GM21576 (cell line): ENCODE data around the gene IKBKG.
"Not testable (repeated sequence)": the region's sequence is repeated elsewhere in the genome, so short reads cannot be mapped to it uniquely, and the experiment has no call there.

Source experiments
- ATAC-seq: cut with Tn5 transposase; IDR thresholded peaks from one replicate; pipeline ENCODE4 v1.9.1; 2021; ENCODE audit warnings: mild to moderate bottlenecking, moderate library complexity; ENCODE audit not compliant: unreplicated experiment

The IKBKG gene

DNA sequence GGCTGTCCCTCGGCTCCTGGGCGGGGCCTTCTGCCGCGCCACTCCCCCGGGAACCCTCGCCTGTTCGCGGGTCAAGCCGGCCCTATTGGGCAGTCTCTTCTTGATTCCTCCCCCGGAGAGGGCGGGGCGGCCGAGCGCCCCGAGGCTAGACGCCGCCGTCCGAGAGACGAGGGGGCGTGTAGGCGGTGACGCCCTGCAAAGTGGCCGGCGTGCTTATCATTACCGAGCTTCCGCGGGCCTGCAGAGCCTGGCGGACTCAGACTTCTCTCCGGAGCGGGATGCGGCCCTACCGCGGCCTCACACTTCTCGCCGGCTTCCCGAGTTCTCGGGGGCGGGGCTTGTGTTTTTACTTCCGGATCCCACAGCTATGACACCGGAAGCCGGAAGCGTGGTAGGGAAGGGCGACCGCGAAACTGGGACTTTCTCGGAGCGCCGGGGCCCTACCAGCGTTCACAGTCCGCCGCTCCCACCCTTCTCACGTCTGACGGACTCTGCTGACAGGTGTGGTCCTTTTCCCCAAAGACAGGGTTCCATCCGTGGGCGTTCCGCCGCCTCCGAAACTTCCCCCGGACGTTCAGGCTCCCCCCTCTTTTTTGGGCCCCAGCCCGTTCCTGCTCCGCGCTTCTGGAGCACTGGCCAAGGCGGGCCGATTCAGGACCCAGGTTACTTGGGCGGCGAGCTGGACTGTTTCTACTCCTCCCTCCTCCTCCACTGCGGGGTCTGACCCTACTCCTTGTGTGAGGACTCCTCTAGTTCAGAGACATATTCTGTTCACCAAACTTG, at the start of gene IKBKG:
Gene IKBKG (plus strand): TSS at position 376 of the 783 bp plus-strand sequence. CDS start 4,383 bp downstream, outside the sequence.
- ATAC-seq, result peak; percentile 77

GRCh38 chrX:154501423-154501822, 46.0 kb upstream of the IKBKG start:
- not testable (repeated sequence) for ATAC-seq

DNA sequence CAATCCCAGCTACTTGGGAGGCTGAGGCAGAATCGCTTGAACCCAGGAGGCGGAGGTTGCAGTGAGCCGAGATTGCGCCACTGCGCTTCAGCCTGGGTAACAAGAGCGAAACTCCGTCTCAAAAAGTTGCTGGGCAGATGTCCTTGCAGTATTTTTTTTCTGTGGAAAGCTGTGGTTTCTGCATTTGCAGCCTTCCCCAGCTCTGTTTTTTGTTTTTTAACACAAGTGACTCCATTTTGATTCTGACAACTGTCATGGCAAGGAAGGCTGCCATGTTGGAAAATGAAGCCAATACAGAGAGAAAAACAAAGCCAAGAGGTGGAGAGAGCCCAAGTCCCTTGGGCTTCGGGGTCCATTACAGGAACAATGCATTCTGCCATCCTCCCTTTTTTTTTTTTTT, 45.3 kb upstream of the IKBKG start:
- ATAC-seq, result no peak

DNA sequence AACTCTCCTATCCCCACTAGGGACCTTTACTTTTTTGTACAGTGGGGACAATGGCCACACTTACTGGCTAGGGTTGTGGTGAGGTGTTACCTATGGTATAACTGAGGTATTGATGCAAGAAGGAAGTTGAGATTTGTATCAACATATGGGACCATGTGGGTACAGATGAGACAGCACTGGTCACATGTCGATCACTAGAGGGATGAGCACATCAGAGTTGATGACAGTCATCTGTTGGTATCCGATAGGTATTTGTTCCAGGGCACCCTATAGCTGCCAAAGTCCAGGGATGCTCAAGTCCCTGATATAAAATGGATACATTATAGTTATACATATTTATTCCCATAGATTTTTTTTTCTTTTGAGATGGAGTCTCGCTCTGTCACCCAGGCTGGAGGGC, 44.4 kb upstream of the IKBKG start:
- no peak for ATAC-seq

DNA sequence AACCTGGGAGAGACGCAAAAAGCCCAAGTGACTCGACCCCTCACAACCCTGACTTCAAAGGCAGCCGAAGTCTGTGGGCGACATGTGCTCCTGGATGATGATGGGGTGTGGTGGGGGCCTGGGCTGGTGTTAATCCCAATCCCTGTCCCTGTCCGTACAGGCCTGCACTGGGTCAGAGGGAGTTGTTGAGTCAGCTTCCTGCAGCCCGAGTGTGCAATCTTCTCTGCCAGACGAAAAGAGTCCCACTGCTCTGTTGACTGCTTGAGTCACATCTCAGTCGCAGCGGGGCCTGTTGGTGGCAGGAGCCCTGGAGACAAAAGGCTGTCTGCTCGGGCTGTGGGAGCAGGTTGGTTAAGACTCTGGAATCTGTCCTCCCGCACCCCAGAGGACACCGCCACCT, 41.7 kb upstream of the IKBKG start:
- ATAC-seq, result no peak

DNA sequence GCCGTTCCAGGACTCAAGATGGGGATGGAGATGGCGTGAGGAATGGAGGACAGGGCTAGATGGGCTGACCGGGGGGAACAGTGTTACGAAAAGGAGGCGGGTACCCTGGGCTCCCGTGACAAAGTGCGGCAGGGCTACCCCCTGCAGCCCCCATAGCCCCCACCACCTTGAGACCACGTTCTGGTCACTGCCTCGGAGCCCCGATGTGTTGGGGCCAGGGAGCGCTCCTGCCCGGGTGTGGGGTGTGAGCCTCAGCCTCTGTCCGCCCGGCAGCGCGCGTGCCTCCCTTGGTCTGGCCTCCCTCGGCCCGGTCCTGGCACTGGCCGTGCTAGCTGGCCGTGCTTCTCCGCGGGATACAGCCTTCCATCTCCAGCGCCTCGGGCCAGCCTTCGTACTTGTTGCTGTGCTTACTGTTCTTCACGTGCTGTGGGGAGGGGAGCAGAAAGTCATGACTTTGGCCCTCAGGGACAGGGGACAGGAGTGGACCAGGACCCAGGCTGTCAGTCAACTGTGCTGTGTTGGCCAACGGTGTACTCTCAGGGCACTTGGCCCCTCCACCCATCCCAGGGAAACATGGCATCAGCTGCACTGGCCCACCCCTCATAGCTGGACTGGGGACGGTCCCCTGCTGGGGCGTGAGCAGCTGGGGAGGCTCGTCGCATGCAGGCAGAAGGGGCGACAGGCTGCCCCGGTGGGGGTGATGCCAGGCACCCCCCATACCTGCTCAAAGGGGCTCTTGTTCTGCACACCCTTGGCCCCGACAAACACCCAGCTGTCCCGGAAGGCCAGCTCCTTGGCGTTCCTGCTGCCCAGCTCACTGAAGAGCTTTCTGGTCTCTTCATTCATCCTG, 40.7 kb upstream of the IKBKG start:
- no peak for ATAC-seq

DNA sequence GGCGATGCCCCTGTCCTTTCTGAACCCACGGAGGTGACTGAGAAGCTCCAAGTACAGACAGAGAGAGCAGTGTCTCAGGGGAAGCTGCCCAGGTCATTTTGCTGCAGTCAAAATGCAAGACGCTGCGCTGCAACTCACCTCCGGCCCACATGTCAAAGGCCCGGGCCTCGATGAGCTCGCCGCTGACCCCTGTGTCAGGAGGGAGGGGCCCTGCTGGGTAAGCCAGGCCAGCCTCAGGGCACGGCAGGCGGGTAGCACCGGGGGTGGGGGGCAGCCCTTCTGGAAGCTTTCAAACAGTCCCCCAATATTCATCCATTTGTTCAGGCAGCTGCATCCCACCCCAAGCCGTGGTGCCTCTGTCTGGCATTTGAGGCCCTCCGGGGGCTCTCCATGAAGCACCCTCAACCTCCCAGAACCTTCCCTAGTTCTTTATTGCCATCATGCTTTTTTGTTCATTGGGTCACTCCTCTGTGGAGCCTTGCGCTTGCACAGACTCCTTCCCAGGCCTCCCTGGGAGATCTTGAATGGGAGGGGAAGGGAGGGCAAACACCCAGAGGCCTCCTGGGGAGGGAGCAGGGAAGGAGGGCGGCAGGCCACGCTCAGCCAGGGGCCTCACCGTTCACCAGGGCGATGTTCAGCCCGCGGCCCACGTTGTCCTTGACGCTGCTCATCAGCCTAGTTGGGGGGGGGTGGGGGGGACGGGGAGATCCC, 39.6 kb upstream of the IKBKG start:
- ATAC-seq, result no peak

DNA sequence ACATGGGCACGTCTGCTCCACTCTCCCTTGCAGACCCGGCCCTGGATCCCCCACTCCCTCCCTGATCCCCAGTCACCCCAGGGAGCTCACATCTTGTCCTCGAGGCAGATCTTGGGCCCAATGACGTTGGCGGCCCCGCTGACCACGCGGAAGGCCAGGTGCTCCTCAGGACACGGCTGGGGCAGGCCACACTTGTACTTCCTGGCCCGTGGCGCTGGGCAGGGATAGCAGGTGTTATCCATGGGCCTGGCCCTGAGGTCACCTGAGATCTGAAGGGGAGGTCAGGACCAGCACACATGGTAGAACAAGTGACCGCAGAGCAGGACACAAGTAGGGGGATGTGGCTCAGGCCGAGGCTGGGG, 39.1 kb upstream of the IKBKG start:
- no peak for ATAC-seq

DNA sequence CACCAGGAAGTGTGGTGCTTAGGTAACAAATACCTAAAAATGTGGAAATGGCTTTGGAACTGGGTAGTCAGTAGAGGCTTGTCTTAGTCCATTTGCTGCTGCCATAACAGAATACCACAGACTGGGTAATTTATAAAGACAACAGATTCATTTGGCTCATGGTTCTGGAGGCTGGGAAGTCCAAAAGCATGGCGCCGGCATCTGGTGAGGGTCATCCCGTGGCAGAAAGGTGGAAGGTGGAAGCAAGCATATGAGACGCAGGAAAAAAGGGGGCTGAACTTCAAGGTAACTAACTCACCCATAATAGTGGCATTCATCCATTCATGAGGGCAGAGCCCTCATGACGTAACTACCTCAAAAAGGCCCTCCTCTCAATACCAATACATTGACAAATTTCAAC, 38.0 kb upstream of the IKBKG start:
- ATAC-seq, result no peak

- ATAC-seq, result no peak
Measured at GRCh38 chrX:154511761-154512160, 35.7 kb upstream of the IKBKG start.

GRCh38 chrX:154512879-154513553, 34.4 kb upstream of the IKBKG start:
- no peak for ATAC-seq

GRCh38 chrX:154513716-154514115, 33.7 kb upstream of the IKBKG start:
- no peak for ATAC-seq

DNA sequence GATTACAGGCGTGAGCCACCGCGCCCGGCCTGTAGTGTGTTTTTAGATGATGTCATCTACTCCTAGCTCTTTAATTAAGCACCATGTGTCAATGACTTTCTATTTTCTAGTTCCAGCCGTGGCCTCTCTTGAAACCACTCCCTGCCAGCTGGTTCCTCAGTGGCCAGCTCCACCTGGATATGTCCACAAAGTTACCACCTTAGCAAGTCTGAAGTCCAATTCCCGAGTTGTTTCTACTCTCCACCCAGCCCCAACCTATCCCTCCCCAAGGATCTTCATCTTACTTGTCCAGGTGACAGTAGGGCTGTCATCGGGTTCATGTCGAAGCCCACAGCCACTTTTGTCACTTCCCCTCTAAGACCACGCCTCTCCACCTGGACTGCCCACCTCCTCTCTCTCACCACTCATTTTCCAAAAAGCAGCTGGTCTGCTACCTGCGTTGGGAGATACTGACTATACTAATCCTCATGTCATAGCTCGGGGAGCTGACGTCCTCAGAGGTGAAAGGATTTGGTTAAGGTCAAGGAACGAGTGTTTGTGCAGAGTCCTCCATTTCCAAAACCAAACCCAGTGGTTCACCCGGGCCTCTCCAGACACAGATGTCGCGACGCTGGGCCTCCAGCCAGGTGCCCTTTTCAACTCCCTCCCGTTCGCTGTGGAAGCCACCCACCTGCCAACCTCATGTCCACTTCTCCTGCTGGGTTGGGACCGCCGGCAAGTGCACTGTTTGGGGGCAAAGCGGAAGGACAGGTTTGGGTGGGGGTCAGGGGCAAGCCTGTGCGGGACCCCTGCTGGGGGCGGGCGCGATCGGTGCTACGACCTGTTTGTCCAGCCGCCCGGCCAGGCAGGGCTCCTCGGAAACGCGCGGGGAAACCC, 32.1 kb upstream of the IKBKG start:
- ATAC-seq, result no peak

GRCh38 chrX:154515966-154516655, 31.3 kb upstream of the IKBKG start, which contains the start of gene FAM3A:
Gene FAM3A, minus strand, starts transcription at chrX:154516232. Its CDS starts 460 bp downstream, at chrX:154515772.
- peak; percentile 82 for ATAC-seq

DNA sequence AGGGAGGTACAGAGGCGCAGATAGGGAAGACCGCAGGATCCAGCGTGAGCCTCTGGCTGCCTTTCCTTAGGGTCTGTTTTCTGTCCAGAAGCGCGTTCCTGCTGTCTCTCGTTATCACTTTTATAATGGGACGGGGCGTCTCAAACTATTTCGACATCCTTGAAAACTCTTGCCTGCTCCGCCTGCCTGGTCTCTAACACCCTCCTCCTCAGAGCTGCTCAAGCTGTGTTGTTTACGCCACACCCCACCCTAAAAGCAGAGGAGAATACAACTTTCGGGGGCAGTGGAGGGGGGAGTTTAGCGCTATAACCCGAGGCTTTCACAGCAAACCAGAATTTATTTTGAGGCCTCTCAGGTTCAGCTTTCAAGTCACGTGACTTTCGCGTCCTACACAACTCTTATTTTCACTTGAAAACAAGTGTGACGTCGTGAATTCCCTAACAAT, 30.7 kb upstream of the IKBKG start:
- no peak for ATAC-seq

GRCh38 chrX:154517101-154517781, 30.2 kb upstream of the IKBKG start:
- ATAC-seq, result no peak

GRCh38 chrX:154519389-154519788, 28.0 kb upstream of the IKBKG start:
- ATAC-seq, result no peak

GRCh38 chrX:154525606-154526490, 21.6 kb upstream of the IKBKG start:
- ATAC-seq, result no peak
